ENCODE results near the gene SLC39A10. TPM values are rescaled to one million over a fixed set of nuclear protein-coding genes. Genes with fewer than 3 reads are reported as not detected.

Gene SLC39A10
- total and polyA plus RNA-seq, 10 of the 15 experiments (the other 5 are each of a cell fraction or from before 2014, with no cell fraction given) = 2.0 to 23.6 (median 7.9) TPM

DNA sequence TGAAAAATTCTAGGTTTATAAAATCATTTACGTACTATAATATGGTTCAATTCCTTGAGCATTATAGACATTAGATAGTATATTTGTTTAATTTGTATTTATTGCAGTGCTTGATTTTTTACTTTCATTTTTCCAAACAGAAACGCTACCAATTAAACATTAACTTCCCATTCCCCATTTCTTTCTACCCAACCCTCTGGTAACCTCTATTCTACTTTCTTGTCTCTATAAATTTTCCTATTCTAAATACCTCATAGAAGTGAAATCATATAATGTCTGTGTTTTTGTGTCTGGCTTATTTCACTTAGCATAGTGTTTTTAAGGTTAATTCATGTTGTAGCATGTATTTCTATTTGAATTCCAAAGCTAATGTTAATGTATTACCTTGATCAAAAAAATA is 11.6 kb upstream of the SLC39A10 start:
- Histone ChIP-seq H3K27ac (ENCODE audit: control insufficient read depth, insufficient read depth) (no peak overlapping the region), H3K79me2 (ENCODE audit: control insufficient read depth, insufficient read depth, low read length) (no peaks in the 10 kb centered on the region), H3K9ac (ENCODE audit: control insufficient read depth, insufficient read depth, low read length) (no peak overlapping the region), H4K20me1 (ENCODE audit: control insufficient read depth, insufficient read depth) (no peaks in the 10 kb centered on the region), H3K36me3 (ENCODE audit: control insufficient read depth in 2 of 2, insufficient read depth in 2 of 2, low read length in 1 of 2) (no peaks in the 10 kb centered on the region), H3K9me3 (replicated peaks; ENCODE audit: control insufficient read depth, insufficient read depth, low read length) (no peaks in the 10 kb centered on the region), H3K27me3 (replicated peaks in 1 of 2; ENCODE audit: control insufficient read depth in 2 of 2, insufficient read depth in 2 of 2, low read length in 1 of 2) (no peaks in the 10 kb centered on the region), H2AFZ (ENCODE audit: control insufficient read depth, low read depth, low read length) (no peak overlapping the region), H3K4me1 (ENCODE audit: control insufficient read depth, insufficient read depth, low read length) (peaks cover 12% of the 10 kb centered on the region), H3K4me3 (no peak overlapping the region), H3K4me2 (ENCODE audit: control insufficient read depth, insufficient read depth) (no peak overlapping the region)
- ChIA-PET RAD21 (ENCODE audit: unreplicated experiment) (interaction anchor here (1.0 to 1.9 kb wide), 3 partner anchors 19 to 81 kb away, joined by 3 to 9 read pairs (median 3); no protein-coding TSS in a partner anchor), POLR2A (interaction anchor here (0.9 to 1.5 kb wide), 3 partner anchors 11 to 618 kb away, joined by 3 to 4 read pairs (median 3); partner anchors contain the start of gene SLC39A10), CTCF (interaction anchor here (0.8 to 3.1 kb wide), 7 partner anchors 8 to 423 kb away, joined by 3 to 21 read pairs (median 3); partner anchors contain the start of gene DNAH7), SMC1A (ENCODE audit: uncharacterized antibody, unreplicated experiment) (interaction anchor here (1.5 to 6.9 kb wide), 6 partner anchors 11 to 110 kb away, joined by 3 to 61 read pairs (median 9); partner anchors contain the start of gene SLC39A10)
- intact Hi-C loops (cut with micrococcal nuclease; ENCODE audit: unreplicated experiment) (no loop called here), in situ Hi-C loops (cut with MboI) (no loop called here)
- WGBS (ENCODE audit: insufficient coverage, insufficient replicate concordance, low lambda C conversion rate, missing lambda C conversion rate) = 72% methylated on average over 2 of the region's 2 CpGs
- DNase-seq (ENCODE audit: low read depth, low spot score) (no peak), ATAC-seq (no peak), FAIRE-seq (no peak)
- no TSS peak for BruUV-seq (replicated peaks)
- TF ChIP-seq, protein P1, sequence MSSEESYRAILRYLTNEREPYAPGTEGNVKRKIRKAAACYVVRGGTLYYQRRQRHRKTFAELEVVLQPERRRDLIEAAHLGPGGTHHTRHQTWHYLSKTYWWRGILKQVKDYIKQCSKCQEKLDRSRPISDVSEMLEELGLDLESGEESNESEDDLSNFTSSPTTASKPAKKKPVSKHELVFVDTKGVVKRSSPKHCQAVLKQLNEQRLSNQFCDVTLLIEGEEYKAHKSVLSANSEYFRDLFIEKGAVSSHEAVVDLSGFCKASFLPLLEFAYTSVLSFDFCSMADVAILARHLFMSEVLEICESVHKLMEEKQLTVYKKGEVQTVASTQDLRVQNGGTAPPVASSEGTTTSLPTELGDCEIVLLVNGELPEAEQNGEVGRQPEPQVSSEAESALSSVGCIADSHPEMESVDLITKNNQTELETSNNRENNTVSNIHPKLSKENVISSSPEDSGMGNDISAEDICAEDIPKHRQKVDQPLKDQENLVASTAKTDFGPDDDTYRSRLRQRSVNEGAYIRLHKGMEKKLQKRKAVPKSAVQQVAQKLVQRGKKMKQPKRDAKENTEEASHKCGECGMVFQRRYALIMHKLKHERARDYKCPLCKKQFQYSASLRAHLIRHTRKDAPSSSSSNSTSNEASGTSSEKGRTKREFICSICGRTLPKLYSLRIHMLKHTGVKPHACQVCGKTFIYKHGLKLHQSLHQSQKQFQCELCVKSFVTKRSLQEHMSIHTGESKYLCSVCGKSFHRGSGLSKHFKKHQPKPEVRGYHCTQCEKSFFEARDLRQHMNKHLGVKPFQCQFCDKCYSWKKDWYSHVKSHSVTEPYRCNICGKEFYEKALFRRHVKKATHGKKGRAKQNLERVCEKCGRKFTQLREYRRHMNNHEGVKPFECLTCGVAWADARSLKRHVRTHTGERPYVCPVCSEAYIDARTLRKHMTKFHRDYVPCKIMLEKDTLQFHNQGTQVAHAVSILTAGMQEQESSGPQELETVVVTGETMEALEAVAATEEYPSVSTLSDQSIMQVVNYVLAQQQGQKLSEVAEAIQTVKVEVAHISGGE (CRISPR knock-in tag; IDR thresholded peaks at IDR 0.05) = no peak
- TF ChIP-seq SUZ12 (IDR thresholded peaks at IDR 0.05; ENCODE audit: unreplicated experiment) (no peak), PML (IDR thresholded peaks at IDR 0.05; ENCODE audit: low read length) (no peak), BCL11A (IDR thresholded peaks at IDR 0.05; ENCODE audit: low read depth, low read length) (no peak), TAF1 (IDR thresholded peaks at IDR 0.05; ENCODE audit: borderline replicate concordance, low read depth, low read length) (no peak), PAX8 (IDR thresholded peaks at IDR 0.05) (no peak), IKZF2 (IDR thresholded peaks at IDR 0.05) (no peak), ATF7 (IDR thresholded peaks at IDR 0.05; ENCODE audit: low read depth) (no peak), LARP7 (IDR thresholded peaks at IDR 0.05) (no peak), TARDBP (IDR thresholded peaks at IDR 0.05; ENCODE audit: borderline replicate concordance) (no peak), NBN (IDR thresholded peaks at IDR 0.05) (no peak), CREM (IDR thresholded peaks at IDR 0.05; ENCODE audit: low read depth) (no peak)
- TF ChIP-seq, protein P2, sequence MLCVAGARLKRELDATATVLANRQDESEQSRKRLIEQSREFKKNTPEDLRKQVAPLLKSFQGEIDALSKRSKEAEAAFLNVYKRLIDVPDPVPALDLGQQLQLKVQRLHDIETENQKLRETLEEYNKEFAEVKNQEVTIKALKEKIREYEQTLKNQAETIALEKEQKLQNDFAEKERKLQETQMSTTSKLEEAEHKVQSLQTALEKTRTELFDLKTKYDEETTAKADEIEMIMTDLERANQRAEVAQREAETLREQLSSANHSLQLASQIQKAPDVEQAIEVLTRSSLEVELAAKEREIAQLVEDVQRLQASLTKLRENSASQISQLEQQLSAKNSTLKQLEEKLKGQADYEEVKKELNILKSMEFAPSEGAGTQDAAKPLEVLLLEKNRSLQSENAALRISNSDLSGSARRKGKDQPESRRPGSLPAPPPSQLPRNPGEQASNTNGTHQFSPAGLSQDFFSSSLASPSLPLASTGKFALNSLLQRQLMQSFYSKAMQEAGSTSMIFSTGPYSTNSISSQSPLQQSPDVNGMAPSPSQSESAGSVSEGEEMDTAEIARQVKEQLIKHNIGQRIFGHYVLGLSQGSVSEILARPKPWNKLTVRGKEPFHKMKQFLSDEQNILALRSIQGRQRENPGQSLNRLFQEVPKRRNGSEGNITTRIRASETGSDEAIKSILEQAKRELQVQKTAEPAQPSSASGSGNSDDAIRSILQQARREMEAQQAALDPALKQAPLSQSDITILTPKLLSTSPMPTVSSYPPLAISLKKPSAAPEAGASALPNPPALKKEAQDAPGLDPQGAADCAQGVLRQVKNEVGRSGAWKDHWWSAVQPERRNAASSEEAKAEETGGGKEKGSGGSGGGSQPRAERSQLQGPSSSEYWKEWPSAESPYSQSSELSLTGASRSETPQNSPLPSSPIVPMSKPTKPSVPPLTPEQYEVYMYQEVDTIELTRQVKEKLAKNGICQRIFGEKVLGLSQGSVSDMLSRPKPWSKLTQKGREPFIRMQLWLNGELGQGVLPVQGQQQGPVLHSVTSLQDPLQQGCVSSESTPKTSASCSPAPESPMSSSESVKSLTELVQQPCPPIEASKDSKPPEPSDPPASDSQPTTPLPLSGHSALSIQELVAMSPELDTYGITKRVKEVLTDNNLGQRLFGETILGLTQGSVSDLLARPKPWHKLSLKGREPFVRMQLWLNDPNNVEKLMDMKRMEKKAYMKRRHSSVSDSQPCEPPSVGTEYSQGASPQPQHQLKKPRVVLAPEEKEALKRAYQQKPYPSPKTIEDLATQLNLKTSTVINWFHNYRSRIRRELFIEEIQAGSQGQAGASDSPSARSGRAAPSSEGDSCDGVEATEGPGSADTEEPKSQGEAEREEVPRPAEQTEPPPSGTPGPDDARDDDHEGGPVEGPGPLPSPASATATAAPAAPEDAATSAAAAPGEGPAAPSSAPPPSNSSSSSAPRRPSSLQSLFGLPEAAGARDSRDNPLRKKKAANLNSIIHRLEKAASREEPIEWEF (IDR thresholded peaks at IDR 0.05; ENCODE audit: insufficient replicate concordance, low read depth, low read length) = no peak
- TF ChIP-seq, protein P3, sequence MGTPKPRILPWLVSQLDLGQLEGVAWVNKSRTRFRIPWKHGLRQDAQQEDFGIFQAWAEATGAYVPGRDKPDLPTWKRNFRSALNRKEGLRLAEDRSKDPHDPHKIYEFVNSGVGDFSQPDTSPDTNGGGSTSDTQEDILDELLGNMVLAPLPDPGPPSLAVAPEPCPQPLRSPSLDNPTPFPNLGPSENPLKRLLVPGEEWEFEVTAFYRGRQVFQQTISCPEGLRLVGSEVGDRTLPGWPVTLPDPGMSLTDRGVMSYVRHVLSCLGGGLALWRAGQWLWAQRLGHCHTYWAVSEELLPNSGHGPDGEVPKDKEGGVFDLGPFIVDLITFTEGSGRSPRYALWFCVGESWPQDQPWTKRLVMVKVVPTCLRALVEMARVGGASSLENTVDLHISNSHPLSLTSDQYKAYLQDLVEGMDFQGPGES (IDR thresholded peaks at IDR 0.05) = no peak
- TF ChIP-seq, protein P4, sequence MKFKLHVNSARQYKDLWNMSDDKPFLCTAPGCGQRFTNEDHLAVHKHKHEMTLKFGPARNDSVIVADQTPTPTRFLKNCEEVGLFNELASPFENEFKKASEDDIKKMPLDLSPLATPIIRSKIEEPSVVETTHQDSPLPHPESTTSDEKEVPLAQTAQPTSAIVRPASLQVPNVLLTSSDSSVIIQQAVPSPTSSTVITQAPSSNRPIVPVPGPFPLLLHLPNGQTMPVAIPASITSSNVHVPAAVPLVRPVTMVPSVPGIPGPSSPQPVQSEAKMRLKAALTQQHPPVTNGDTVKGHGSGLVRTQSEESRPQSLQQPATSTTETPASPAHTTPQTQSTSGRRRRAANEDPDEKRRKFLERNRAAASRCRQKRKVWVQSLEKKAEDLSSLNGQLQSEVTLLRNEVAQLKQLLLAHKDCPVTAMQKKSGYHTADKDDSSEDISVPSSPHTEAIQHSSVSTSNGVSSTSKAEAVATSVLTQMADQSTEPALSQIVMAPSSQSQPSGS (IDR thresholded peaks at IDR 0.05; ENCODE audit: low read length) = no peak

Measured in GM12878 (cell line).